A549 (cell line): ENCODE results near the gene BASP1.

ENCODE experiments used
- CEBPB ChIP-seq, 2 experiments: fragments of >200 bp in 1 of 2; sonication (Bioruptor Twin) in 1 of 2; formaldehyde crosslinking in 1 of 2; IDR thresholded peaks; 2 replicates each; pipeline ENCODE4 v1.6.1; 2012 to 2016
- CHD2 ChIP-seq: fragments of 150-350 bp; IDR thresholded peaks from 2 replicates; pipeline ENCODE4 v1.6.1; 2014; ENCODE audit warnings: low read length; ENCODE audit not compliant: partially characterized antibody
- CHD4 ChIP-seq: fragments of 200-600 bp; sonication (generic); IDR thresholded peaks from 2 replicates; pipeline ENCODE4 v1.6.1; 2016; ENCODE audit warnings: antibody characterized with exemption, mild to moderate bottlenecking, borderline replicate concordance
- CTCF ChIP-seq: fragments of >200 bp; sonication (Bioruptor Twin); formaldehyde crosslinking; IDR thresholded peaks from 3 replicates; pipeline ENCODE4 v1.5.1; 2016
- EHMT2 ChIP-seq: fragments of 200-600 bp; sonication (generic); IDR thresholded peaks from 2 replicates; pipeline ENCODE4 v1.6.1; 2016; ENCODE audit warnings: antibody characterized with exemption, low read depth, mild to moderate bottlenecking, moderate library complexity
- EP300 ChIP-seq, 2 experiments: fragments of >200 bp; sonication (Bioruptor Twin); formaldehyde crosslinking; IDR thresholded peaks; 2 replicates in 1 of 2; 3 replicates in 1 of 2; pipeline ENCODE4 v1.6.1; 2016 to 2017
- JUNB ChIP-seq: fragments of >200 bp; sonication (Bioruptor Twin); formaldehyde crosslinking; IDR thresholded peaks from 2 replicates; pipeline ENCODE4 v1.6.1; 2016
- MAFK ChIP-seq: fragments of 450-650 bp; IDR thresholded peaks from 2 replicates; pipeline ENCODE4 v1.6.1; 2014; ENCODE audit not compliant: partially characterized antibody
- MAX ChIP-seq: IDR thresholded peaks from 2 replicates; pipeline ENCODE4 v1.6.1; 2012
- MYC ChIP-seq: IDR thresholded peaks from 2 replicates; pipeline ENCODE4 v1.6.1; 2012; ENCODE audit warnings: mild to moderate bottlenecking, inconsistent platforms, low read length, improper control_type of control experiment, borderline replicate concordance
- PHF8 ChIP-seq: fragments of 200-600 bp; sonication (generic); IDR thresholded peaks from 2 replicates; pipeline ENCODE4 v1.6.1; 2016; ENCODE audit warnings: low read depth, mild to moderate bottlenecking, antibody characterized with exemption, moderate library complexity, borderline replicate concordance
- POLR2A ChIP-seq: IDR thresholded peaks from 2 replicates; pipeline ENCODE4 v1.6.1; 2012; ENCODE audit warnings: mild to moderate bottlenecking, low read length
- RAD21 ChIP-seq, 2 experiments: fragments of >200 bp in 1 of 2; sonication (Bioruptor Twin) in 1 of 2; formaldehyde crosslinking in 1 of 2; IDR thresholded peaks in 1 of 2; conservative IDR thresholded peaks in 1 of 2; 2 replicates in 1 of 2; 3 replicates in 1 of 2; pipeline ENCODE4 v1.6.1; 2012 to 2018; ENCODE audit warnings: inconsistent platforms in 1 of 2
- USF2 ChIP-seq: fragments of 450-650 bp; IDR thresholded peaks from 2 replicates; pipeline ENCODE4 v1.6.1; 2014; ENCODE audit warnings: antibody characterized with exemption

- TF ChIP-seq CTCF (no peak), USF2 (no peak), JUNB (no peak), POLR2A (no peak), RAD21 (conservative IDR thresholded peaks at IDR 0.05 in 1 of 2, IDR thresholded peaks at IDR 0.05 in 1 of 2) (no peak), CHD4 (no peak), MAFK (peak; percentile 62), MYC (no peak), MAX (no peak), CHD2 (no peak), CEBPB (IDR thresholded peaks at IDR 0.05) (no peak; a peak in 1 of 4 replicates), EP300 (IDR thresholded peaks at IDR 0.05) (no peak), PHF8 (no peak), EHMT2 (no peak)
Observed at GRCh38 chr5:17240487-17240886, 23.1 kb downstream of the BASP1 start.
